NB4 (cell line): Measurements from ENCODE around the gene EFL1.

ENCODE experiments used
- POLR2A ChIP-seq: IDR thresholded peaks from 2 replicates; pipeline ENCODE4 v1.6.1; 2011; ENCODE audit warnings: mild to moderate bottlenecking; ENCODE audit not compliant: insufficient read length; ENCODE audit errors: extremely low read depth
- TF ChIP-seq, protein P1 (sequence below): IDR thresholded peaks from one replicate; pipeline ENCODE4 v1.5.1; 2012; ENCODE audit warnings: low read depth, low read length
- TF ChIP-seq, protein P2 (sequence below): IDR thresholded peaks from 2 replicates; pipeline ENCODE4 v1.6.1; 2011; ENCODE audit warnings: low read depth, low read length

DNA sequence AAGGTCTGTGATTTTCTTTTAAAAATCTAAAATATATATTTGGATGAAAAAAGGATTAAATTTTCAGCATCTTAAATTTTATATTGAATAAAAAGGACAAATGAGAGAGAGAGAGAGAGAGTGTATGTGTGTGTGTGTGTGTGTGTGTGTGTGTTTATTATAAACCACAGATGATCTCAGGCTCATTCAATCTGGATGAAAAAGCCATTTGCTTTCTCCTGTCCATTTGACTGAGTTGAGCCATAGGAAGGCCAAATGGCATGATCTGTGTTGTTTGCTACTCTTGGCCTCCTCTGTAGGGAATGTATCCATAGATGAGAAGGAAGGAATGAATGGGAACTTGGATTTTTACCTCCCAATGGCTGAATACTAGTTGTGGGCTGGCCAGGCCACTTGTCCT lies 124.2 kb downstream of the EFL1 start:
- TF ChIP-seq, protein P1, sequence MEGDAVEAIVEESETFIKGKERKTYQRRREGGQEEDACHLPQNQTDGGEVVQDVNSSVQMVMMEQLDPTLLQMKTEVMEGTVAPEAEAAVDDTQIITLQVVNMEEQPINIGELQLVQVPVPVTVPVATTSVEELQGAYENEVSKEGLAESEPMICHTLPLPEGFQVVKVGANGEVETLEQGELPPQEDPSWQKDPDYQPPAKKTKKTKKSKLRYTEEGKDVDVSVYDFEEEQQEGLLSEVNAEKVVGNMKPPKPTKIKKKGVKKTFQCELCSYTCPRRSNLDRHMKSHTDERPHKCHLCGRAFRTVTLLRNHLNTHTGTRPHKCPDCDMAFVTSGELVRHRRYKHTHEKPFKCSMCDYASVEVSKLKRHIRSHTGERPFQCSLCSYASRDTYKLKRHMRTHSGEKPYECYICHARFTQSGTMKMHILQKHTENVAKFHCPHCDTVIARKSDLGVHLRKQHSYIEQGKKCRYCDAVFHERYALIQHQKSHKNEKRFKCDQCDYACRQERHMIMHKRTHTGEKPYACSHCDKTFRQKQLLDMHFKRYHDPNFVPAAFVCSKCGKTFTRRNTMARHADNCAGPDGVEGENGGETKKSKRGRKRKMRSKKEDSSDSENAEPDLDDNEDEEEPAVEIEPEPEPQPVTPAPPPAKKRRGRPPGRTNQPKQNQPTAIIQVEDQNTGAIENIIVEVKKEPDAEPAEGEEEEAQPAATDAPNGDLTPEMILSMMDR: no peak
- TF ChIP-seq POLR2A: no peak
- TF ChIP-seq, protein P2, sequence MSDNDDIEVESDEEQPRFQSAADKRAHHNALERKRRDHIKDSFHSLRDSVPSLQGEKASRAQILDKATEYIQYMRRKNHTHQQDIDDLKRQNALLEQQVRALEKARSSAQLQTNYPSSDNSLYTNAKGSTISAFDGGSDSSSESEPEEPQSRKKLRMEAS: no peak
